GM23248 (cell line): ENCODE measurements around the gene DCAKD.

Source experiments
- EZH2 ChIP-seq: fragments of 200-600 bp; sonication (generic); IDR thresholded peaks from 2 replicates; pipeline ENCODE4 v1.6.1; 2018; ENCODE audit warnings: antibody characterized with exemption, mild to moderate bottlenecking; ENCODE audit not compliant: insufficient read depth, poor library complexity, severe bottlenecking
- EZH2phosphoT487 ChIP-seq: fragments of 200-600 bp; sonication (generic); IDR thresholded peaks from 2 replicates; pipeline ENCODE4 v1.6.1; 2018; ENCODE audit warnings: antibody characterized with exemption, moderate library complexity, mild to moderate bottlenecking, low read depth; ENCODE audit not compliant: insufficient read depth

GRCh38 chr17:44979426-44979995, 71.9 kb downstream of the DCAKD start:
- no peak for TF ChIP-seq EZH2phosphoT487
- no peak for TF ChIP-seq EZH2
